Adipocyte (in vitro differentiated cells): Measurements from ENCODE around the gene SLC52A1.

ENCODE experiments used
- DNase-seq: peaks from one replicate; pipeline ENCODE4 v3.0.0-alpha.2; 2015; ENCODE audit warnings: low read depth
- H3K27me3 ChIP-seq: replicated peaks from 2 replicates; pipeline ENCODE4 v1.7.0; 2013; ENCODE audit warnings: mild to moderate bottlenecking, low read length, moderate library complexity; ENCODE audit not compliant: control insufficient read depth, insufficient read depth
- H3K36me3 ChIP-seq: 2 replicates; pipeline ENCODE4 v1.7.0; 2013; ENCODE audit warnings: low read length, mild to moderate bottlenecking, moderate library complexity; ENCODE audit not compliant: control insufficient read depth, insufficient read depth, severe bottlenecking
- H3K4me1 ChIP-seq: 2 replicates; pipeline ENCODE4 v1.7.0; 2013; ENCODE audit warnings: mild to moderate bottlenecking, low read length, moderate library complexity; ENCODE audit not compliant: control insufficient read depth, insufficient read depth
- H3K4me3 ChIP-seq: 2 replicates; pipeline ENCODE4 v1.7.0; 2013; ENCODE audit warnings: mild to moderate bottlenecking, low read length, moderate library complexity
- H3K9ac ChIP-seq: 2 replicates; pipeline ENCODE4 v1.7.0; 2013; ENCODE audit warnings: mild to moderate bottlenecking, low read length, moderate library complexity
- H3K9me3 ChIP-seq: 2 replicates; pipeline ENCODE4 v1.7.0; 2013; ENCODE audit warnings: mild to moderate bottlenecking, low read length, moderate library complexity; ENCODE audit not compliant: control insufficient read depth

Gene SLC52A1

DNA sequence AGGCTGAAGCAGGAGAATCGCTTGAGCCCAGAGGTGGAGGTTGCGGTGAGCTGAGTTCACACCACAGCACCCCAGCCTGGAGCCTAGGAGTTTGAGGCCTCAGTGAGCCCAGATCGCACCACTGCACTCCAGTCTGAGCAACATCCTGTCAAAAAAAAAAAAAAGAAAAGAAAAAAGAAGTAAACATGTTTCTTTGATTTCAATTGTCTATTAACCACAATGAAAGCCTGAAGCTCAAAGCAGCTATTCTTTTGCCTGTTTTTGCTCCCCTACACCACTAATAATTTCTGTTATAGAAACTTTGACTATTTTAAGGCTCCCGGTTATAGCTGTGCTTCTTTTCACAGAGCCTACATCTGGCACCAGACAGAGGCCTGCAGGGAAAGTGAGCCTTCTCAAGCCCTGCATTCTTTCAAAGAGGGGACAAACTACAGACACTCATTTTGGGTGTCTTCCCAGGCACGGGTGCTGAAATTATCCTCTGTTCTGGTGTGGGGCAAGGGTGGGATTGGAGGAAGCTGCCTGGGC, 14.2 kb upstream of the SLC52A1 start:
- DNase-seq: peak; percentile 32
- H3K27me3 ChIP-seq: no peaks in the 10 kb centered on the region
- peaks cover 12% of the 10 kb centered on the region for H3K4me1 ChIP-seq
- H3K9me3 ChIP-seq: no peaks in the 10 kb centered on the region
- no peaks in the 10 kb centered on the region for H3K36me3 ChIP-seq
- peak overlapping the region; percentile 51 for H3K9ac ChIP-seq
- H3K4me3 ChIP-seq: no peak overlapping the region

DNA sequence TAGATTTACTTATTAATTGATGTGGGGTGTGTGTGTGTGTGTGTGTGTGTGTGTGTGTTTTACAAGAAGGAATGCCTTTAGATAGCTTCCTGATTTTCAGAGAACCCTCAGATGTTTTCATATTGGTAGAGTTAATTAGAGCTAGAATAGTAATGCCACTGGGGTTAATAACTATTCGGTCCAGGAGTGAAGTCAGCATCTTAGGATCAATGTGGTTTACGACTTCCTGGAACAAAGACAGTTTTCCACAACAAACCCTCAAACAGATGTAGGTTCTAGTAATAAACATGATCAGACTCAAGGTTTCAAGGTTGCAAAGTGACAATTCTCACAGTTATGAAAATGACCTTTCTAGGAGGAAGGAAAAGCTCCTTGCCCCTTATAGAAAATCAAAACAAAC, 12.2 kb upstream of the SLC52A1 start:
- Histone ChIP-seq H3K4me1 (peaks cover 12% of the 10 kb centered on the region), H3K36me3 (no peaks in the 10 kb centered on the region), H3K4me3 (no peak overlapping the region), H3K9ac (no peak overlapping the region), H3K27me3 (no peaks in the 10 kb centered on the region), H3K9me3 (no peaks in the 10 kb centered on the region)
- no peak for DNase-seq

DNA sequence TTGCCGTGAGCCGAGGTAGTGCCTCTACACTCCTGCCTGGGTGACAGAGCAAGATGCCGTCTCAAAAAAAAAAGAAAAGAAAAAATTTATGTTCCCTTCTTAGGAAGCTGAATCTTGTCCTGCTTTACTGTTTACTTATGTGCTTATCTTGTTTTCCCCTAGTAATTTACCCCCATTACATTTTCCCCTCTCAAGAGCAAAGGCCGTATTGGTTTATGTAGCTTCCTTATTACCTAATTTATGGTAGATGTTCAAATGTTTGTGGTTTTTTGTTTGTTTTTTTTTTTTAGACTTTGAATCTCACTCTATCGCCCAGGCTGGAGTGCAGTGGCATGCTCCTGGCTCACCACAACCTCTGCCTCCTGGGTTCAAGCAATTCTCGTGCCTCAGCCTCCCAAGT, 10.3 kb upstream of the SLC52A1 start:
- Histone ChIP-seq H3K4me1 (peaks cover 12% of the 10 kb centered on the region), H3K9ac (no peak overlapping the region), H3K4me3 (no peak overlapping the region), H3K36me3 (no peaks in the 10 kb centered on the region), H3K27me3 (peaks cover under 1% of the 10 kb centered on the region), H3K9me3 (no peaks in the 10 kb centered on the region)
- no peak for DNase-seq

DNA sequence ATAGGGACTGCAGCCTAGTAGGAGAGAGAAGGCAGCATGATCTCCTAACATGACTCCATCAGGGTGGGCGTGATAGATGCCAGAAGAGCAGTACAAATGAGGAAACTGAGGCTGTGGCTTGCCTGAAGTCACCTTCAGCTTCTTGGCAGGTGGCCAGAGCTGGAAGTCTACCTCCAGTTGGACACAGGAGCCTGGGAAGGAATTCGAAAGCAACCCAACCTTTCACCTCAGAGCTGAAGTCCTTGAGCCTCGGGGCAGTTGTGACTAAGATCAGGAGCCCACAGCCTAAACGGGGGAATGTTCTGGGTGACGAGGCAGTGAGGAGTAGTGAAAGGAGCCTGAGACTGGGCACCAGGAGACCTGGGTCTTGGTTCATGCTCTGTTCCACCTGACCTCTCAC, 9.4 kb upstream of the SLC52A1 start:
- Histone ChIP-seq H3K9ac (no peak overlapping the region), H3K9me3 (no peaks in the 10 kb centered on the region), H3K36me3 (no peaks in the 10 kb centered on the region), H3K4me1 (peaks cover 5% of the 10 kb centered on the region), H3K27me3 (peaks cover 4% of the 10 kb centered on the region), H3K4me3 (no peak overlapping the region)
- DNase-seq: no peak

DNA sequence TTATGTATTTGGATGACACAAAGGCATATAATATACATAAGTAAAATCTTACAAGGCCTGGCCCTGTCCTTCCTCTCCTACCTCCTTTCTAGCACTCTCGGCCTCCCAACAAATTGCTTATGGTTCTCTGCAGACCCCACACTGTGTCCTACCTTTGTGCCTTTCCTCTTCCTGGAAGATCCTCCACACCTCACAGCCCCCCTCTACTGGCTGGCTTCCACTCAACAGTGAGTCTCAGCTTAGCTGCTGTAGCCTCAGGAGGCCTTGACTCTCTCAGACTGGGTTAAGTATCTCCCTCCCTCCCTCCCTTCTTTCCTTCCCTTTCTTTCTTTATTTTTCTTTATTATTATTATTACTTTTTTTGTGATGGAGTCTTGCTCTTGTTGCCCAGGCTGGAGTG, 8.3 kb upstream of the SLC52A1 start:
- Histone ChIP-seq H3K4me1 (no peaks in the 10 kb centered on the region), H3K9me3 (no peaks in the 10 kb centered on the region), H3K36me3 (no peaks in the 10 kb centered on the region), H3K27me3 (peaks cover 4% of the 10 kb centered on the region), H3K4me3 (no peak overlapping the region), H3K9ac (no peak overlapping the region)
- no peak for DNase-seq

DNA sequence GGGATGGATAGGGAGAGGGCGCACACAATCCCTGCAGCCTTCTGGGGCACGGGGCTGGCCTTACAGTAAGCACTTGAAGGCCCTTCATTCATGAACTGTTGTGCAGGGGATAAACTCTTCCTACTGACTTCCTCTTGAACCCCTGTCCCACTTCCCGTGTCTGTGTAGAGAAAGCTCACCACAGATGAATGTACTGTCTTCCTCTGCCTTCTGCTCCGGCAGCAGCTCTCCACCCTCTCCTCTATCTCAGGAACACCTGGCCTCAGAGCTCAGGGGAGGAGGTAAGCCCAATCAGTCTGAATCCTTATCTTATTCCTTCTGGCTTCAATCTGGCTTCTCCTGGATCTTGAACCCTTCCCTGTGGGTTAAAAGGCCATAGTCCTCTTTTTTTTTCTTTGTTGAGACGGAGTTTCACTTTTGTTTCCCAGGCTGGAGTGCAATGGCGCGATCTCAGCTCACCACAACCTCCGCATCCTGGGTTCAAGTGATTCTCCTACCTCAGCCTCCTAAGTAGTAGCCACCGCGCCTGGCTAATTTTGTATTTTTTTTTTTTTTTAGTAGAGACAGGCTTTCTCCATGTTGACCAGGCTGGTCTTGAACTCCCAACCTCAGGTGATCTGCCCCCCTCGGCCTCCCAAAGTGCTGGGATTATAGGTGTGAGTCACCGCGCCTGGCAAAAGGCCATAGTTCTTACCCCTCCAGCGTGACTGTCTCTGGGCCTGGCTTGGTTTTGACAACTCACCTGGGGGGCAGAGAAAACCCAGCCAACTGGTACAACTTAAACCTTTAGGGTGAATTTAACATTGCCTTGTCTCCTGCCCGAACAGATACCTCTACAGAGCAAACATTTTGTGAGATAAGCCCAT, 7.2 kb upstream of the SLC52A1 start:
- no peak for DNase-seq
- H3K4me1 ChIP-seq: no peaks in the 10 kb centered on the region

DNA sequence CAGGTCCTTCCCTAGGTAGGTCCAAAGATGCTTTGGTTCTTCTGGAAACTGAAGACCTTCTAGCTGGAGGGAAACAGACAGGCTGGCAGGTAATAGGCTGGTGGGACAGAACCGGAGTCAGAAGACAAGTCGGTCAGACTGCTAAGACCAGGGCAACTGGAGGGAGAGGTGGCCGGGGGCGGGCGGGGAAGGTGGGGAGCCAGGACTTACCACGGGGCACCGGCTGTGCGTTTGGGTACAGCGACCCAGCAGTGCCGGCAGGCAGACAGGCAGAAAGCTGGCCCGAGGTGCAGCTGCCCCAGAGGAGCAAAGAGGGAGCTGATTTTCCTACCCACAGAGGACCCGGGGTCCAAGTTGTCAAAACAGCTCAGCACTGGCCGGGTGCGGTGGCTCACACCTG, 575 bp downstream of the SLC52A1 start:
- Histone ChIP-seq H3K4me3 (no peak overlapping the region), H3K36me3 (no peaks in the 10 kb centered on the region), H3K4me1 (peaks cover 2% of the 10 kb centered on the region), H3K27me3 (peaks cover 19% of the 10 kb centered on the region), H3K9ac (no peak overlapping the region), H3K9me3 (no peaks in the 10 kb centered on the region)
- DNase-seq: no peak

More for the DNA sequence above, 7.2 kb upstream of the SLC52A1 start:
- no peaks in the 10 kb centered on the region for H3K36me3 ChIP-seq
- H3K9me3 ChIP-seq: no peaks in the 10 kb centered on the region
- peaks cover 4% of the 10 kb centered on the region for H3K27me3 ChIP-seq
- H3K4me3 ChIP-seq: no peak overlapping the region
- H3K9ac ChIP-seq: no peak overlapping the region

DNA sequence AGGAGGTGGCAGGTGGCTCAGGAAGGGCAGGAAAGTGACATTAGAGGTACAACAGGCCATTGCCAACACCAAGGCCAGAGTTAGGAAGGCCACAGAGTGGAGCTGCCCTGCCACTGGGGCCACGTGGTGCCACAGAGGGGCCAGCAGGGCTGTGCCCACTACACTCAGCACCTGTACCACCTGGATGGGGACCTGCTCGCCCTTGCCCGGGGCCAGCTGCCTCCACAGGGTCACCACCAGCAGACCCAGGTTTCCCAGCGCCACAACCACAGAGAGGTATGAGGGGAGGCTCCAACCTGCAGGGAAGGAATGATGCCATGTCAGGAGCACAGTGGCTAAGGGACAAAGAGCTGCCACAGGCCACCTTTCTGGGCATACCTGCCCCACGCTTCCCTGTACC, 1.2 kb downstream of the SLC52A1 start:
- no peaks in the 10 kb centered on the region for H3K36me3 ChIP-seq
- H3K4me3 ChIP-seq: no peak overlapping the region
- no peak for DNase-seq
- H3K9me3 ChIP-seq: no peaks in the 10 kb centered on the region
- peaks cover 19% of the 10 kb centered on the region for H3K27me3 ChIP-seq
- no peak overlapping the region for H3K9ac ChIP-seq
- H3K4me1 ChIP-seq: peaks cover 2% of the 10 kb centered on the region

DNA sequence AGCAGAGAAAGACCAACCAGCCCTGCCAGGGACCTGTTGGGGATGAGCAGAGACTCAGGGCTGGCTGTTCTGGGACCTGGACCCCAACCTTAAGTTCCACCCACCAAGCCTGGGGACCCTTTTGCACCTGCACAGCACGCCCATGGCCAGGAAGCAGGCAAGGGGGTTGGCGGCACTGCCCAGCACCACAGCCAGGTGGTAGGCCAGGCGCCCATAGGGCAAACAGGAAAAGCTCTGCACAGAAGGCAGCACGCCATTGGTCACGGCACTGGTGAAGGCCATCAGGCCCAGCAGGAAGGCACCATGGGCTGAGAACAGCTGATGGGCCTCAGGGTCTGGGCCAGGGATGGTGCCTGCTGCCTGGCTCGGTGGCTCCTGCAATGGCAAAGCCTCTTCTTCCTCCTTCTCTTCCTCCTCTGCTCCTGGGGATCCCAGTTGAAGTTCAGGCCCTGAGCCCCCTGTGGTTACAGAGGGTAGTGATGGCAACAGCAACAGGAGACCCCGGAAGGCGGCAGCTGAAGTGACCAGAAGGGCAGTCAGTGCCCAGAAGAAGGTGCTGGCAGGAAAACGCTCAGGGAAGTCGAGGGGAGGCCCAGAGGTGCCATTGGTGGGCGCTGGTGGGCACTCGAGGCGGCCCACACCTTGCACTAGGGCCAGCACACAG, 1.7 kb downstream of the SLC52A1 start:
- Histone ChIP-seq H3K36me3 (no peaks in the 10 kb centered on the region), H3K9ac (no peak overlapping the region), H3K4me3 (no peak overlapping the region), H3K27me3 (peaks cover 19% of the 10 kb centered on the region), H3K4me1 (peaks cover 2% of the 10 kb centered on the region), H3K9me3 (no peaks in the 10 kb centered on the region)
- no peak for DNase-seq

DNA sequence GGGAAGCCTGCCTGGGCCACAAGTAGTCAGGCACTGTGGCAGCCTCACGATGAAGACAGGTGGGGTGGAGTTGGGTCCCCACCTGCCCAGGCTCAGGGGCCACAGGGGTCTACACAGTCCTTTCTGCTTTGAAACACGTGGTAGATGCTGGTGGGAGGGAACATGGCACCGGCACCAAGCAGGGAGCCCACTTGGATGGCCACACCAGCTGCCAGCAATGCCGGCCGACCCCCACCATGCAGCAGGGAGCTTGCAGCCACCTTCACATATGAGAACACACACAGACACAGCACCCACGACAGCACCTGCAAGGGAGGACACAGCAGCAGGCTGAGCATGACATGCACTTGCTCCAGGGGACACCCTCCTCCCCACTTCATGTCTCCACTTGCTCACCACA, 2.4 kb downstream of the SLC52A1 start:
- Histone ChIP-seq H3K36me3 (no peaks in the 10 kb centered on the region), H3K9me3 (no peaks in the 10 kb centered on the region), H3K27me3 (peaks cover 19% of the 10 kb centered on the region), H3K4me1 (peaks cover 2% of the 10 kb centered on the region), H3K9ac (no peak overlapping the region), H3K4me3 (no peak overlapping the region)
- DNase-seq: no peak

DNA sequence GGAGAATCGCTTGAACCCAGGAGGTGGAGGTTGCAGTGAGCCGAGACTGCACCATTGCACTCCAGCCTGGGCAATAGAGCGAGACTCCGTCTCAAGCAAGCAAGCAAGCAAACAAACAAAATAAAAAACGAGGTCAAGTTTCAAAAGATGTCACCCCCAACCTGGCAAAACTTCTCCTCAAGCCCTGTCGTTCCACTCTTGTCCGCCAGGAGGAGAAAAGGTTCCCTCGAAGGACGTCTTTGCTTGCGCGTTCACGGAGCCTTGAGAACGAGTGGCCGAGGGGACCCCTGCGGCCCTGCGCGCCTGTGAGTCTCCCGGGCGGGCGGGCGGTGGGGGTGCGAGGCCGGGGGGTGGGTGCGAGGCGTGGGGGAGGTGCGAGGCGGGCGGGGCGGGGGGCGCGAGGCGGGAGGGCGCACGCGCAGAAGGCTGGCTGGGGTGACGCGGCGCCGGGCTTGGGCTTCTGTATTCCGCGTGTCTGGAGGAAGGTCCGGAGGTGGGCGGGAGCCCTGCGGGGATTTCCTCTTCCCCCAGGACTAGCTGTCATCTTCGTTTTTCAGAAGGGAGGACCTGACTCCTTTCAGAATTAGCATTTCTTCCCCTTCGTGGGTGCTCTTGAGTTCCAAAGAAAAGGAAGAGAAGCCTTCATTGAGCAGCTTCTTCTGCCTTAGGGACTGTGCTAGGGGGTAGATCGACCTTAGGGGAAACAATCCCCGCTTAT, 3.7 kb downstream of the SLC52A1 start:
- H3K4me1 ChIP-seq: peaks cover 2% of the 10 kb centered on the region
- peak overlapping the region; percentile 74 for H3K9ac ChIP-seq
- H3K9me3 ChIP-seq: no peaks in the 10 kb centered on the region
- peaks cover 19% of the 10 kb centered on the region for H3K27me3 ChIP-seq
- no peaks in the 10 kb centered on the region for H3K36me3 ChIP-seq
- peak overlapping the region; percentile 78 for H3K4me3 ChIP-seq
- DNase-seq: peak; percentile 95
